ENCODE measurements around the gene IRX4. TPM values are rescaled to one million over a fixed set of nuclear protein-coding genes. Genes with fewer than 3 reads are reported as not detected.

Gene IRX4
- total RNA-seq, 1 donor from 2014 or later: 0.68 TPM

GRCh38 chr5:1855596-1855995 is 27.1 kb downstream of the IRX4 start:
- no peak overlapping the region for H3K4me2 ChIP-seq (ENCODE audit: low read length)
- H3K79me2 ChIP-seq (ENCODE audit: insufficient read depth, low read length): no peaks in the 10 kb centered on the region
- FAIRE-seq (no peak), DNase-seq (ENCODE audit: low read depth) (no peak)
- H3K9me3 Mint-ChIP-seq (ENCODE audit: unreplicated experiment): no peaks in the 10 kb centered on the region
- H3K27ac ChIP-seq (ENCODE audit: low read depth, low read length): no peak overlapping the region
- no peak for TF ChIP-seq EZH2 (IDR thresholded peaks at IDR 0.05; ENCODE audit: insufficient read depth, low read length)
- TF ChIP-seq, protein P1, sequence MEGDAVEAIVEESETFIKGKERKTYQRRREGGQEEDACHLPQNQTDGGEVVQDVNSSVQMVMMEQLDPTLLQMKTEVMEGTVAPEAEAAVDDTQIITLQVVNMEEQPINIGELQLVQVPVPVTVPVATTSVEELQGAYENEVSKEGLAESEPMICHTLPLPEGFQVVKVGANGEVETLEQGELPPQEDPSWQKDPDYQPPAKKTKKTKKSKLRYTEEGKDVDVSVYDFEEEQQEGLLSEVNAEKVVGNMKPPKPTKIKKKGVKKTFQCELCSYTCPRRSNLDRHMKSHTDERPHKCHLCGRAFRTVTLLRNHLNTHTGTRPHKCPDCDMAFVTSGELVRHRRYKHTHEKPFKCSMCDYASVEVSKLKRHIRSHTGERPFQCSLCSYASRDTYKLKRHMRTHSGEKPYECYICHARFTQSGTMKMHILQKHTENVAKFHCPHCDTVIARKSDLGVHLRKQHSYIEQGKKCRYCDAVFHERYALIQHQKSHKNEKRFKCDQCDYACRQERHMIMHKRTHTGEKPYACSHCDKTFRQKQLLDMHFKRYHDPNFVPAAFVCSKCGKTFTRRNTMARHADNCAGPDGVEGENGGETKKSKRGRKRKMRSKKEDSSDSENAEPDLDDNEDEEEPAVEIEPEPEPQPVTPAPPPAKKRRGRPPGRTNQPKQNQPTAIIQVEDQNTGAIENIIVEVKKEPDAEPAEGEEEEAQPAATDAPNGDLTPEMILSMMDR (IDR thresholded peaks at IDR 0.05; ENCODE audit: insufficient read depth, low read depth, low read length): no peak
- H3K4me1 Mint-ChIP-seq (ENCODE audit: low read depth, unreplicated experiment): no peaks in the 10 kb centered on the region
- H3K4me3 ChIP-seq (ENCODE audit: insufficient read depth, low read depth, low read length): no peak overlapping the region
- peaks cover 15% of the 10 kb centered on the region for H3K27me3 ChIP-seq (ENCODE audit: insufficient read depth, low read length)
- peaks cover 52% of the 10 kb centered on the region for H3K27me3 Mint-ChIP-seq (ENCODE audit: low read depth, unreplicated experiment)
- H3K27ac Mint-ChIP-seq (ENCODE audit: unreplicated experiment): no peak overlapping the region
- no peaks in the 10 kb centered on the region for H3K9me3 ChIP-seq (ENCODE audit: insufficient read depth, low read depth, low read length)
- H3K4me1 ChIP-seq (ENCODE audit: insufficient read depth, low read length): no peaks in the 10 kb centered on the region
- no peak overlapping the region for H3K9ac ChIP-seq (ENCODE audit: low read length)
- H4K20me1 ChIP-seq (ENCODE audit: insufficient read depth, low read length): no peaks in the 10 kb centered on the region
- no peak overlapping the region for H3K4me3 Mint-ChIP-seq (ENCODE audit: unreplicated experiment)
- H2AFZ ChIP-seq (ENCODE audit: low read depth, low read length): no peak overlapping the region
- no peaks in the 10 kb centered on the region for H3K36me3 ChIP-seq (ENCODE audit: insufficient read depth, low read length)
- no peaks in the 10 kb centered on the region for H3K36me3 Mint-ChIP-seq (ENCODE audit: low read depth, unreplicated experiment)

GRCh38 chr5:1855075-1855474 is 27.6 kb downstream of the IRX4 start:
- Histone ChIP-seq H4K20me1 (ENCODE audit: insufficient read depth, low read length) (no peaks in the 10 kb centered on the region), H2AFZ (ENCODE audit: low read depth, low read length) (no peak overlapping the region), H3K9ac (ENCODE audit: low read length) (no peak overlapping the region), H3K36me3 (ENCODE audit: insufficient read depth, low read length) (no peaks in the 10 kb centered on the region), H3K4me1 (ENCODE audit: insufficient read depth, low read length) (no peaks in the 10 kb centered on the region), H3K79me2 (ENCODE audit: insufficient read depth, low read length) (no peaks in the 10 kb centered on the region), H3K27me3 (ENCODE audit: insufficient read depth, low read length) (peaks cover 20% of the 10 kb centered on the region), H3K27ac (ENCODE audit: low read depth, low read length) (no peak overlapping the region), H3K4me3 (ENCODE audit: insufficient read depth, low read depth, low read length) (no peak overlapping the region), H3K9me3 (ENCODE audit: insufficient read depth, low read depth, low read length) (no peaks in the 10 kb centered on the region), H3K4me2 (ENCODE audit: low read length) (no peak overlapping the region)
- TF ChIP-seq, protein P1 (IDR thresholded peaks at IDR 0.05; ENCODE audit: insufficient read depth, low read depth, low read length): no peak
- TF ChIP-seq EZH2 (IDR thresholded peaks at IDR 0.05; ENCODE audit: insufficient read depth, low read length): no peak
- no peaks in the 10 kb centered on the region for H3K9me3 Mint-ChIP-seq (ENCODE audit: unreplicated experiment)
- no peak for FAIRE-seq
- H3K36me3 Mint-ChIP-seq (ENCODE audit: low read depth, unreplicated experiment): no peaks in the 10 kb centered on the region
- no peak for DNase-seq (ENCODE audit: low read depth)
- H3K4me1 Mint-ChIP-seq (ENCODE audit: low read depth, unreplicated experiment): no peaks in the 10 kb centered on the region
- no peak overlapping the region for H3K4me3 Mint-ChIP-seq (ENCODE audit: unreplicated experiment)
- no peak overlapping the region for H3K27ac Mint-ChIP-seq (ENCODE audit: unreplicated experiment)
- peaks cover 51% of the 10 kb centered on the region for H3K27me3 Mint-ChIP-seq (ENCODE audit: low read depth, unreplicated experiment)

- no peak overlapping the region for H3K27ac Mint-ChIP-seq (ENCODE audit: unreplicated experiment)
- peaks cover 27% of the 10 kb centered on the region for H3K27me3 ChIP-seq (ENCODE audit: insufficient read depth, low read length)
- H3K9me3 Mint-ChIP-seq (ENCODE audit: unreplicated experiment): no peaks in the 10 kb centered on the region
- H3K4me1 ChIP-seq (ENCODE audit: insufficient read depth, low read length): no peaks in the 10 kb centered on the region
- H4K20me1 ChIP-seq (ENCODE audit: insufficient read depth, low read length): no peaks in the 10 kb centered on the region
- no peak overlapping the region for H3K9ac ChIP-seq (ENCODE audit: low read length)
- no peaks in the 10 kb centered on the region for H3K9me3 ChIP-seq (ENCODE audit: insufficient read depth, low read depth, low read length)
- no peak overlapping the region for H3K4me3 Mint-ChIP-seq (ENCODE audit: unreplicated experiment)
- no peak for DNase-seq (ENCODE audit: low read depth)
- H3K4me2 ChIP-seq (ENCODE audit: low read length): no peak overlapping the region
- H3K36me3 ChIP-seq (ENCODE audit: insufficient read depth, low read length): no peaks in the 10 kb centered on the region
- no peaks in the 10 kb centered on the region for H3K79me2 ChIP-seq (ENCODE audit: insufficient read depth, low read length)
- no peak for FAIRE-seq
- TF ChIP-seq EZH2 (IDR thresholded peaks at IDR 0.05; ENCODE audit: insufficient read depth, low read length): no peak
- TF ChIP-seq, protein P1 (IDR thresholded peaks at IDR 0.05; ENCODE audit: insufficient read depth, low read depth, low read length): no peak
- no peaks in the 10 kb centered on the region for H3K36me3 Mint-ChIP-seq (ENCODE audit: low read depth, unreplicated experiment)
- H3K27me3 Mint-ChIP-seq (ENCODE audit: low read depth, unreplicated experiment): peaks cover 55% of the 10 kb centered on the region
- H3K27ac ChIP-seq (ENCODE audit: low read depth, low read length): no peak overlapping the region
- H3K4me1 Mint-ChIP-seq (ENCODE audit: low read depth, unreplicated experiment): no peaks in the 10 kb centered on the region
- H3K4me3 ChIP-seq (ENCODE audit: insufficient read depth, low read depth, low read length): no peak overlapping the region
- H2AFZ ChIP-seq (ENCODE audit: low read depth, low read length): no peak overlapping the region
Observed at GRCh38 chr5:1853531-1853930, 29.2 kb downstream of the IRX4 start.
